ENCODE data around the gene HSF2BP. TPM values are rescaled to one million over a fixed set of nuclear protein-coding genes. Genes with fewer than 3 reads are reported as not detected.
"Not testable (repeated sequence)": the region's sequence is repeated elsewhere in the genome, so short reads cannot be mapped to it uniquely, and the experiment has no call there.

The HSF2BP gene
- total and polyA plus RNA-seq, 5 donors: 0.18 to 0.42 (median 0.34) TPM

DNA sequence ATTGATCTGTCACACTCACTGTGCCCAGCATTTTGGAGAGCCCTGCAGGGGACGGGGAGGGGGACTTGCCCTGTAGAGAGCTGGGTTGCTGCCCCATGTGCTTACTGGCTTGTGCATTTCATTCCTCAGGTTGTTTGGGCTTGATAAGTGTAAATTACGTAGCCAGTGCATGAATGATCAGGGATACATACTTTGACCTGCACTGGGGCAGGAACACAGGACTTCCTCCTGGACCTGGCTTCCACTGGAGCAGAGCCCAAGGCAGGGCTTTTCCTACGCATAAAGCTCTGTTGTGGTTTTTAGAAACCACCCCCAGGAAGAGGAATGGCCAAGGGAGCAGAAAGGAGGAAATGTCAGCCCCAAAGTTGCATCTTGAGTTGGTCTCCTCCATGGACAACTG, 144.5 kb downstream of the HSF2BP start:
- H3K27ac ChIP-seq (ENCODE audit: low read length); H3K9me3 ChIP-seq (ENCODE audit: control insufficient read depth, low read length); H3K27me3 ChIP-seq (ENCODE audit: control insufficient read depth, insufficient read depth); DNase-seq; H3K4me3 ChIP-seq (ENCODE audit: low read length); ATAC-seq; H3K4me1 ChIP-seq (ENCODE audit: control insufficient read depth, insufficient read depth, low read length); intact Hi-C loops (cut with DNase I): not testable (repeated sequence)
- WGBS: no CpG with 5 or more reads among the region's 3 CpGs

DNA sequence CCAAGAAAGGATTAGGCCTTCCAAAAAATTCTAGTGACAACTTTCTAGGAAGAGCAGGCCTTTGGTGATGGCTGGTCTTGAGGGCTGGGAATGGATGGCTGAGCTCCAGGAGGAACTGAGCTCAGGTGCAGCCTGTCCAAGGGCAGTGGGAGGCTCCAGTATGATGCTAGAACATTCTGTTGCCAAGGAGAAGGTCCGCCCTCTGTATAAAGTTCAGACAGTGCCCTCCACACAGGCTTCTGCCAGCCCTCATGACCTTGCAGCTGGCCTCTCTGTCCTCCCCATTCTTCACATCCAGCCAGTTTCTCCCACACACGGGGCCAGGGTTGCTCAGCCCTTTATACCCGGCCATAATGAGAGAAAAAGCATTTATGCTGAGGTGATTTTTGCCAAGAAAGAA, 146.3 kb downstream of the HSF2BP start:
- H3K9me3 ChIP-seq (ENCODE audit: control insufficient read depth, low read length); ATAC-seq; H3K27me3 ChIP-seq (ENCODE audit: control insufficient read depth, insufficient read depth); H3K4me3 ChIP-seq (ENCODE audit: low read length); H3K4me1 ChIP-seq (ENCODE audit: control insufficient read depth, insufficient read depth, low read length); DNase-seq; H3K27ac ChIP-seq (ENCODE audit: low read length); intact Hi-C loops (cut with DNase I): not testable (repeated sequence)
- WGBS: no CpG with 5 or more reads among the region's 3 CpGs

DNA sequence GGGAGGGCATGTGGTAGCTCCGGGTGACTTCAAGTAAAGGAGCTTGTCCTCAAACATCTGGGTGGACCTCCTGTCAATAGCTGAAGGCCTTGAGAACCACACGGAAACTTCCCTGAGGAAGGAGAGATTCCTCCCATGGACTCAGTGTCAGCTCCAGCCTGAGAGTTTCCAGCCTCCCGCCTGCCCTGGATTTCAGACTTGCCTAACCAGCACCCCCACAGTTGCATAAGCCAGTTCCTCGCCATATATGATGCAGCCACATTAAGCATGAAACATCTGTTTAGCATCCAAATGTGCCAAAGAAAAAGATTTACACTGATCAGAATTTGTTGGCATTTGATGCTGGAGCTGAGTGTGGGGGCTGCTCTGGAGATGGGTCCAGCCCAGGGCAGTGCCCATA, 148.1 kb downstream of the HSF2BP start:
- ATAC-seq; H3K9me3 ChIP-seq (ENCODE audit: control insufficient read depth, low read length); intact Hi-C loops (cut with DNase I); H3K27me3 ChIP-seq (ENCODE audit: control insufficient read depth, insufficient read depth); H3K27ac ChIP-seq (ENCODE audit: low read length); H3K4me3 ChIP-seq (ENCODE audit: low read length); H3K4me1 ChIP-seq (ENCODE audit: control insufficient read depth, insufficient read depth, low read length); DNase-seq: not testable (repeated sequence)
- no CpG with 5 or more reads among the region's 4 CpGs for WGBS

DNA sequence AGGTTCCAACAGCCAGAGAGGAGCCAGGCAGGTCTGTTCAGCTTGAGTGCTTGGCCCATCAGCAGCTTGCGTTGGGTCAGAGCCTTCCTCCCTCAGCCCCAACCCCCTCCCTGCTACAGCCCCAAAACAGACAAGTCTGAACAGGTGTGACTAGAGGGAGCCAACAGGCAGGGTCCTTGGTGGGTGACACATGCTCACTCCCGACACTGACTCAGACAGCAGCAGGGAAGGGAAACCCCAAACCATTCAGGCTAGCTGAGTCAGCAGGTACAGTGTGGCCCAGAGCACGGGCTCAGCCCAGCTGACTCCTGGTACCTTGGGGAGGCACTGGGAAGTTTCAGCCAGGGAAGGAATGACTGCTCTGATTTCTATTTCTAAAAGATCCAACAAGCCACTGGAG, 148.6 kb downstream of the HSF2BP start:
- H3K27ac ChIP-seq (ENCODE audit: low read length); H3K4me3 ChIP-seq (ENCODE audit: low read length); H3K4me1 ChIP-seq (ENCODE audit: control insufficient read depth, insufficient read depth, low read length); H3K9me3 ChIP-seq (ENCODE audit: control insufficient read depth, low read length); intact Hi-C loops (cut with DNase I); H3K27me3 ChIP-seq (ENCODE audit: control insufficient read depth, insufficient read depth); DNase-seq: not testable (repeated sequence)
- WGBS: no CpG with 5 or more reads among the region's 3 CpGs
- ATAC-seq: peak in 1 of 2 donors; percentile 49

DNA sequence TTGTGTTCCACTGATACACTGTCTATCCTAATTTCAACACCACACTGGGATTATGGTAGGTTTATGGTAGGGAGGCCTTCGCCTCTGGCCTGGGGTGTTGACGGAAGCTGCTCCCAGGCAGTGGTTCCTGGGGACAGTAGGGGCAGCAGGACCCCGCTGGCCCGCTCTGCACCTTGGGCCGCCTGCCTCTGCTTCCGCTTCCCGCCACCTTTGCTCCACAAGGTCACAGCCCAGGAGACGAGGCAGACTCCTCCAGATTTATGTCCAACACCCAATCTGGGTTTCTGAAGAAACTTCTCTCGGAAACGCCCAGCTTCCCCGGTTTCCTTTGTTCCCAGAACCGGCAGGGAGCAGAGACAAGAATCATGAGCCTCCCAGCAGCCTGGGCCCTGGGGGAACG, 155.4 kb downstream of the HSF2BP start:
- H3K4me1 ChIP-seq (ENCODE audit: control insufficient read depth, insufficient read depth, low read length); intact Hi-C loops (cut with DNase I); DNase-seq; H3K4me3 ChIP-seq (ENCODE audit: low read length); H3K27ac ChIP-seq (ENCODE audit: low read length); H3K9me3 ChIP-seq (ENCODE audit: control insufficient read depth, low read length); H3K27me3 ChIP-seq (ENCODE audit: control insufficient read depth, insufficient read depth): not testable (repeated sequence)
- peak; percentile 50 to 80 for ATAC-seq
- WGBS: no CpG with 5 or more reads among the region's 13 CpGs

DNA sequence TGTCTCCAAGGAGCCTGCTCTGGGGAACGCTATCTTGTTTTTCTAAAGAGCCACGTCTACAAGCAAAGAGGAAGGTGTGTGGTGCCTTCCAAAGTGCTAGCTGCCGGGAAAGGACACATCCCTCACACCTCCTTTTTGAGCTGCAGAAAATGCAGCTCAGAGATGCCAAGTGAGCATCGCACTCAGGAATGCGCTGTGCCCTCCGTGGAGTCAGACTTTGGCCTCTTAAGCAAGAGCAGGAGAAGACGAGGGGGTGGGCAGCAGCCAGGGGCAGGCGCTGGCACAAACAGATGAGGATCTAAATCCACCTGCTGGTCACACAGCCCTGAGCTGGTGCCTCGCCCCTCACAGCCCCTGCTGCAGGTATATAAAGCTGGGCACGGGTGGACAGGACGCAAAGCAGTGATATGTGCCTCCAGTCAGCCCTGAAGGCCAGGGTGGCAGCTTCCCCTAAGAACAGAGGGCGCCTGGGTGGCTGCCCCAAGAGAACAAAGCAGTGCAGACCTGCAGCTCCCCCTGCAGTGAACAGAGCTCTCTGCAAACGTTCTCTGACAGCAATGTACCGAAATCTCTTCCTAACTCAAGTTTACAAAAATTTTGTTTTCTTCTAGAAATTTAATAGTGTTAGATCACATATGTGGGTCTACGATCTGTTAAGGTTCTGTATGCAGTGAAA, 156.1 kb downstream of the HSF2BP start:
- H3K4me1 ChIP-seq (ENCODE audit: control insufficient read depth, insufficient read depth, low read length); intact Hi-C loops (cut with DNase I); H3K9me3 ChIP-seq (ENCODE audit: control insufficient read depth, low read length); DNase-seq; H3K27me3 ChIP-seq (ENCODE audit: control insufficient read depth, insufficient read depth); H3K27ac ChIP-seq (ENCODE audit: low read length); H3K4me3 ChIP-seq (ENCODE audit: low read length): not testable (repeated sequence)
- peak; percentile 51 to 58 for ATAC-seq
- no CpG with 5 or more reads among the region's 15 CpGs for WGBS

DNA sequence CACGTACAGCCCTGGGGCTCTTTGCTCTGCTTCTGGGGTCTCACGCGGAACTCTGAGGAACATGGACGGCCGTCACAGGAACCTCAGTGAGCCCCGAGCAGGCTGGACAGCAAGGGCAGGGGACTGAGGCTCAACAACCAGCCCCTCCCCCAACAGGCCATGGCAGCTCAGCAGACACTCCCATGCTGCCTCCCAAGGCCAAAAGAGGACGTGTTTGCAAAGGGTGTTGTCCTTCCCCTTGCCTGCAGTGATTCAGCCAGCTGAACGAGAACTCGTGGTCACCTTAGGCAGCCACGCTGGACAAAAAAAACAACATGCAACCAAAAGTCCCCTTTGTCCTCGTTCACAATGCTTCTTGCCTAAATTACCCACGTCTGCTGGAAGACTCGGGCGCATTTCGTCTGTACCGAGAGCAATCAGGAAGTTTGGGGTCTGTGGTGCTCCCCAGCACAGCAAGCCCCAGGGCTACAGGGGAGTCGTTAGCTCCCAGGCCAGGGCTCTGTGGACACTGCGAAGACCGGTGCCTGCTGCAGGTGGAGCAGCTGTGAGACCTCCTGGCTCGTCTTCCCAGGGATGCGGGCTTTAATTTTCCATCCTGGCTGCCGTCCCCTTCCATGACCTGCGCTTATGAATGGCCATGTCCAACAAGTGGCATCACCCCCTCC, 156.7 kb downstream of the HSF2BP start:
- H3K27me3 ChIP-seq (ENCODE audit: control insufficient read depth, insufficient read depth); H3K27ac ChIP-seq (ENCODE audit: low read length); H3K4me1 ChIP-seq (ENCODE audit: control insufficient read depth, insufficient read depth, low read length); DNase-seq; H3K9me3 ChIP-seq (ENCODE audit: control insufficient read depth, low read length); H3K4me3 ChIP-seq (ENCODE audit: low read length); intact Hi-C loops (cut with DNase I): not testable (repeated sequence)
- peak; percentile 87 to 90 for ATAC-seq
- WGBS: no CpG with 5 or more reads among the region's 23 CpGs

DNA sequence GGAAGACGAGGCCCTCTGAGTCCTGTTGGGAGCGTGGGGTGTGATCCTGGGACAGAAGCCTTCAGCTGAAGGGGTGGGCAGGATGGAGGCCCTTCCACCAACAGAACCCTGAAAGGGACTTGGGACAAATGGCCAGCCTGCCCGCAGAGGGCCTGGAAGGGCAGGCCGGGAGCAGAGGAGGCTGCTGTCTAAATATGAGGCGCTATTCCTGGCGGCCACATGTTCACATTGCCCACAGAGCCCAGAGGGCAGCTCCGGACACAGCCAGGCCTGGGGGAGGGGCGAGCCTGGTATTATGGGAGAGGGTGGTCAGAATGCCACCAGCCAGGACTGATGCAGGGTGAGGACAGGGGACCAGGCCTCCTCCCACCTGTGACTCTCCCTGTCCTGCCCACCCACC, 160.4 kb downstream of the HSF2BP start:
- H3K4me1 ChIP-seq (ENCODE audit: control insufficient read depth, insufficient read depth, low read length); DNase-seq; intact Hi-C loops (cut with DNase I); H3K27me3 ChIP-seq (ENCODE audit: control insufficient read depth, insufficient read depth); H3K9me3 ChIP-seq (ENCODE audit: control insufficient read depth, low read length); H3K4me3 ChIP-seq (ENCODE audit: low read length); ATAC-seq; H3K27ac ChIP-seq (ENCODE audit: low read length): not testable (repeated sequence)
- 97% methylated on average over 2 of the region's 8 CpGs for WGBS

DNA sequence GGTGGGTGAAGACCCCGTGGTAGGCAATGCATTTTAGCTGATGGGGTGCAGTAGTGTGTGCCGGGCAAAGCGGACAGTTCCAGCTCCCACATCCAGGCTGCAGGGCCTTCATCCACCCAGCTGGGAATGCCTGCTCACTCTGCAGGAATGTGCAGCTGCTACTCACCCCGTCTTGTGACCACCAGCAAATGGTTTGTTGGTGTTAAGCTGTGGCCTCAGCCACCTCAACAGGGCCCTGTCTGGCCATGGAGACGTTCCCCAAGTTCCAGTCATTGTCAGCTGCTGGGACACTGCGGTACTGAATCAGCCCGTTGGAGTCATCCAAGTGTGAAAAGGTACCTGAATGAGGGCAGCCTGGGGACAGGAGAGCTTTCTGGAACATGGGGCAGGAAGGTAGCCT, 161.2 kb downstream of the HSF2BP start:
- H3K27me3 ChIP-seq (ENCODE audit: control insufficient read depth, insufficient read depth); intact Hi-C loops (cut with DNase I); H3K27ac ChIP-seq (ENCODE audit: low read length); DNase-seq; H3K4me1 ChIP-seq (ENCODE audit: control insufficient read depth, insufficient read depth, low read length); ATAC-seq; H3K9me3 ChIP-seq (ENCODE audit: control insufficient read depth, low read length); H3K4me3 ChIP-seq (ENCODE audit: low read length): not testable (repeated sequence)
- no CpG with 5 or more reads among the region's 7 CpGs for WGBS

DNA sequence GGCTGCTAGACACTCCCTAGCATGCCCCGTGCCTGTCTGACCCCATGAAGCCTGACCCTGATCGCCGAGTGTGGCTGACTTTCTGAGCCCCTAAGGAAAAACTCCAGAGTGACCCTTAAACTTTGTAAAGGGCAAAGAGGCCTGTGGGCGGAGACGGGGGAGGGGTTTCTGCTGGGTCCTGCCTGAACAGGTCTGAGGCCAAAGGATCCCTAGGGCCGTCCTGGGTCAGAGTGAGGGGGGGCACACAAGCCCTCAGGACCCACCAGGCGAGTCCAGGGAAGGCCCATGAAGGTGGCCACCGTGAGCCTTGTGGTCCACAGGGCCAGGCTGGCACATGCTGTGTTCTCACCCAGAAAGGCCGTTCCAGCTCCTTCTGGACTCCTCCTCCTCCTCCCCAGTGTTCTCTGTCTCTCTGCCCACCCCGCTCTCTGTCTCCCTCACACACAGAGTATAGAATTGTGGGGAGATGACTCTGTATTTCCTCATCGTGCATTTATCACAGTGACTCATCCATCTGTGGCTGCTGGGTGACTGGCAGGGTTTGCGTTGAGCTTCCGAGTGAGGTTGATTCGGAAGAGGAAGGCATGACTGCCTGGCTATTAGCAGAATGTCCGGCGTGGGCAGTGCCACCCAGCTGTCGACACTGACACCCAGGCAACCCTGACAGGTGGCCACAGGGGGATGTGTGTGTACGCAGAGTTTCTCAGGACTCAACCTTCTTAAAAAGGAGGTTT, 164.8 kb downstream of the HSF2BP start:
- H3K4me3 ChIP-seq (ENCODE audit: low read length); H3K4me1 ChIP-seq (ENCODE audit: control insufficient read depth, insufficient read depth, low read length); H3K27ac ChIP-seq (ENCODE audit: low read length); H3K9me3 ChIP-seq (ENCODE audit: control insufficient read depth, low read length); H3K27me3 ChIP-seq (ENCODE audit: control insufficient read depth, insufficient read depth); intact Hi-C loops (cut with DNase I): not testable (repeated sequence)
- DNase-seq (peak in 1 of 3 donors; percentile 1), ATAC-seq (peak in 1 of 2 donors; percentile 64)
- 68% methylated on average over 4 of the region's 18 CpGs for WGBS

DNA sequence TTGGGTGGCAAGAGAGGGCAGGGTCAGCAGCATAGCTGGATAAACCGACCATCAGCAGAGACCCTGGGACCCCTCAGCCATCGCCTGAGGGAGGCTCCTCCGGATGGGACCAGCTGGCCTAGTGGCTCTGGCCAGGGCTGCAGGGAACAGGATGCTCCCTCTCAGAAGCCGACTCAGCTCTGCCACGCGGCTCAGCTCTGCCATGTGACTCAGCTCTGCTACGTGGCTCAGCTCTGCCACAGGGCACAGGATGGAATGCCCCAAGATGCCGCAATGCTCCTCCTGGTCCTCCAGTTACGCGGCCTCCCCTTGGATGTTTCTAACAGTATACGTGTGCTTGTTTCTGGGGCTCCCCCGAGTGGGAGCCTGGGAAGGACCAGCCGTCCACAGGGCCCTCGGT, 165.8 kb downstream of the HSF2BP start:
- H3K4me1 ChIP-seq (ENCODE audit: control insufficient read depth, insufficient read depth, low read length); ATAC-seq; DNase-seq; H3K27me3 ChIP-seq (ENCODE audit: control insufficient read depth, insufficient read depth); intact Hi-C loops (cut with DNase I); H3K27ac ChIP-seq (ENCODE audit: low read length); H3K4me3 ChIP-seq (ENCODE audit: low read length); H3K9me3 ChIP-seq (ENCODE audit: control insufficient read depth, low read length): not testable (repeated sequence)
- WGBS: 94% methylated on average over 3 of the region's 14 CpGs
